GM23338 (cell line): ENCODE data around the gene VPS25. TPM values are rescaled to one million over a fixed set of nuclear protein-coding genes. Genes with fewer than 3 reads are reported as not detected.

Experiments used
- ATAC-seq: fragments of 200-7000 bp; cut with Tn5 transposase; 3 replicates; pipeline ENCODE4 v1.9.1; 2020
- DNase-seq: peaks from one replicate; pipeline ENCODE4 v3.0.0-alpha.2; 2015; ENCODE audit warnings: low spot score
- H2AFZ ChIP-seq: fragments of 200-600 bp; sonication (generic); 2 replicates; pipeline ENCODE4 v1.8.0; 2016; ENCODE audit warnings: antibody characterized with exemption, mild to moderate bottlenecking, moderate library complexity
- H3F3A ChIP-seq: fragments of 200-600 bp; sonication (generic); replicated peaks from 2 replicates; pipeline ENCODE4 v1.8.0; 2017; ENCODE audit warnings: antibody characterized with exemption, mixed run types, low read depth
- H3K27ac ChIP-seq: fragments of 200-600 bp; sonication (generic); 2 replicates; pipeline ENCODE4 v1.6.1; 2016; ENCODE audit warnings: low read depth
- H3K27me3 ChIP-seq: fragments of 200-600 bp; sonication (generic); 2 replicates; pipeline ENCODE4 v1.8.0; 2016; ENCODE audit warnings: mild to moderate bottlenecking, mixed run types, moderate library complexity; ENCODE audit not compliant: insufficient read depth
- H3K36me3 ChIP-seq: fragments of 200-600 bp; sonication (generic); 2 replicates; pipeline ENCODE4 v1.8.0; 2016; ENCODE audit warnings: mild to moderate bottlenecking; ENCODE audit not compliant: insufficient read depth
- H3K4me1 ChIP-seq: fragments of 200-600 bp; sonication (generic); 2 replicates; pipeline ENCODE4 v1.8.0; 2016; ENCODE audit warnings: mild to moderate bottlenecking, moderate library complexity; ENCODE audit not compliant: insufficient read depth
- H3K4me2 ChIP-seq: fragments of 200-600 bp; sonication (generic); 2 replicates; pipeline ENCODE4 v1.7.1; 2017; ENCODE audit warnings: mixed run types
- H3K4me3 ChIP-seq: fragments of 200-600 bp; sonication (generic); 2 replicates; pipeline ENCODE4 v1.6.1; 2016; ENCODE audit warnings: mixed run types
- H3K79me2 ChIP-seq: fragments of 200-600 bp; sonication (generic); replicated peaks from 2 replicates; pipeline ENCODE4 v1.8.0; 2017; ENCODE audit warnings: mild to moderate bottlenecking; ENCODE audit not compliant: insufficient read depth
- H3K9me2 ChIP-seq: fragments of 200-600 bp; sonication (generic); 2 replicates; pipeline ENCODE4 v1.8.0; 2017; ENCODE audit not compliant: insufficient read depth
- H4K20me1 ChIP-seq: fragments of 200-600 bp; sonication (generic); replicated peaks from 2 replicates; pipeline ENCODE4 v1.8.0; 2017; ENCODE audit warnings: mild to moderate bottlenecking; ENCODE audit not compliant: insufficient read depth
- H3K27ac Mint-ChIP-seq: 2 replicates; pipeline ENCODE4 v1.8.0; 2020; ENCODE audit warnings: inconsistent platforms, mild to moderate bottlenecking, moderate library complexity, mixed read lengths
- H3K27me3 Mint-ChIP-seq: 3 replicates; pipeline ENCODE4 v1.8.0; 2022; ENCODE audit warnings: low read depth, mild to moderate bottlenecking, moderate library complexity, mixed read lengths, inconsistent platforms; ENCODE audit not compliant: insufficient read depth, poor library complexity
- H3K36me3 Mint-ChIP-seq: 3 replicates; pipeline ENCODE4 v1.8.0; 2021; ENCODE audit warnings: low read depth, mild to moderate bottlenecking, inconsistent platforms, moderate library complexity, mixed read lengths
- H3K4me1 Mint-ChIP-seq: 3 replicates; pipeline ENCODE4 v1.8.0; 2020; ENCODE audit warnings: mild to moderate bottlenecking, inconsistent platforms, mixed read lengths
- H3K4me3 Mint-ChIP-seq: 3 replicates; pipeline ENCODE4 v1.8.0; 2021; ENCODE audit warnings: moderate library complexity, mild to moderate bottlenecking, inconsistent platforms, mixed read lengths
- H3K9me3 Mint-ChIP-seq: 3 replicates; pipeline ENCODE4 v1.8.0; 2020; ENCODE audit warnings: moderate library complexity, mild to moderate bottlenecking, inconsistent platforms, mixed read lengths
- CREB1 ChIP-seq: fragments of 250-450 bp; sonication (Bioruptor Pico); IDR thresholded peaks from 2 replicates; pipeline ENCODE4 v1.5.0; 2020; ENCODE audit warnings: low read depth, mild to moderate bottlenecking, moderate library complexity
- CTCF ChIP-seq, 2 experiments: fragments of 200-600 bp in 1 of 2; sonication (generic) in 1 of 2; conservative IDR thresholded peaks; 2 replicates each; pipeline versions ENCODE4 v1.5.1 to v1.6.1; 2016 to 2017; ENCODE audit warnings: antibody characterized with exemption in 2 of 2, low read depth in 2 of 2, mild to moderate bottlenecking in 2 of 2, moderate library complexity in 1 of 2
- ETS1 ChIP-seq: IDR thresholded peaks from 2 replicates; pipeline ENCODE4 v1.6.1; 2016; ENCODE audit warnings: antibody characterized with exemption
- EZH2 ChIP-seq: fragments of 200-600 bp; sonication (generic); IDR thresholded peaks from one replicate; pipeline ENCODE4 v1.8.0; 2017; ENCODE audit warnings: antibody characterized with exemption, mild to moderate bottlenecking, low read depth; ENCODE audit not compliant: unreplicated experiment
- EZH2phosphoT487 ChIP-seq: fragments of 200-600 bp; sonication (generic); IDR thresholded peaks from one replicate; pipeline ENCODE4 v1.8.1; 2018; ENCODE audit warnings: antibody characterized with exemption; ENCODE audit not compliant: unreplicated experiment
- JUNB ChIP-seq: IDR thresholded peaks from one replicate; pipeline ENCODE4 v1.6.1; 2016; ENCODE audit warnings: antibody characterized with exemption; ENCODE audit not compliant: unreplicated experiment
- NANOG ChIP-seq: IDR thresholded peaks from 2 replicates; pipeline ENCODE4 v1.6.1; 2016; ENCODE audit warnings: antibody characterized with exemption, borderline replicate concordance
- POLR2AphosphoS5 ChIP-seq: IDR thresholded peaks from 2 replicates; pipeline ENCODE4 v1.6.1; 2016; ENCODE audit warnings: antibody characterized with exemption, low read depth
- STAT1 ChIP-seq: IDR thresholded peaks from one replicate; pipeline ENCODE4 v1.6.1; 2016; ENCODE audit warnings: antibody characterized with exemption; ENCODE audit not compliant: unreplicated experiment
- ZNF114 ChIP-seq: fragments of 250-450 bp; sonication (Bioruptor Pico); IDR thresholded peaks from 2 replicates; pipeline ENCODE4 v1.5.0; 2020; ENCODE audit warnings: mild to moderate bottlenecking, moderate library complexity
- ZNF331 ChIP-seq: fragments of 250-450 bp; sonication (Bioruptor Pico); IDR thresholded peaks from 2 replicates; pipeline ENCODE4 v1.5.0; 2020; ENCODE audit warnings: low read depth, mild to moderate bottlenecking, moderate library complexity
- polyA plus RNA-seq: library from polyadenylated mRNA; unstranded; fragments of >200 nt; fragmentation: Nextera tagmentation; extraction: Ambion mirVana; gene quantifications from 2 replicates; pipeline ENCODE4 v1.2.1, GENCODE V29; 2016
- total RNA-seq: library from RNA; depleted of rRNA; stranded (reverse); fragments of >200 nt; shearing (Covaris generic); gene quantifications from 2 replicates; pipeline ENCODE4 v1.2.3, GENCODE V29; 2014

The VPS25 gene
- total and polyA plus RNA-seq, 2 experiments from 2014 or later, result 105 to 110 TPM

GRCh38 chr17:42751628-42752027, 21.6 kb upstream of the VPS25 start (continued):
- no peak for TF ChIP-seq JUNB
- TF ChIP-seq EZH2phosphoT487, result no peak
- no peak for TF ChIP-seq CREB1 (CRISPR knock-in tag)
- no peak for TF ChIP-seq NANOG
- TF ChIP-seq EZH2, result no peak
- TF ChIP-seq ETS1, result no peak
- no peak for TF ChIP-seq CTCF (conservative IDR thresholded peaks at IDR 0.05; ENCODE audit: low read depth in 2 of 2)
- TF ChIP-seq STAT1, result no peak
- no peak for TF ChIP-seq ZNF331

GRCh38 chr17:42754782-42755181, 18.5 kb upstream of the VPS25 start:
- ATAC-seq (no peak), DNase-seq (no peak)
- Histone ChIP-seq H3K27me3 (peaks cover 10% of the 10 kb centered on the region), H2AFZ (no peak overlapping the region), H3K27ac (no peak overlapping the region), H3K4me3 (no peak overlapping the region), H3K4me1 (peaks cover 3% of the 10 kb centered on the region), H3F3A (no peaks in the 10 kb centered on the region), H3K36me3 (no peaks in the 10 kb centered on the region; the same call in 1 of the 2 replicates), H3K79me2 (no peaks in the 10 kb centered on the region), H4K20me1 (no peaks in the 10 kb centered on the region), H3K4me2 (no peak overlapping the region), H3K9me2 (no peaks in the 10 kb centered on the region)
- Mint-ChIP-seq H3K27ac (no peak overlapping the region), H3K9me3 (no peaks in the 10 kb centered on the region), H3K27me3 (peaks cover 8% of the 10 kb centered on the region), H3K36me3 (no peaks in the 10 kb centered on the region), H3K4me1 (no peaks in the 10 kb centered on the region), H3K4me3 (no peak overlapping the region)
- TF ChIP-seq STAT1, result no peak
- TF ChIP-seq CREB1 (CRISPR knock-in tag), result no peak
- no peak for TF ChIP-seq ZNF114 (CRISPR knock-in tag)
- TF ChIP-seq POLR2AphosphoS5, result no peak
- no peak for TF ChIP-seq JUNB
- TF ChIP-seq ETS1, result no peak
- no peak for TF ChIP-seq CTCF (conservative IDR thresholded peaks at IDR 0.05; ENCODE audit: low read depth in 2 of 2)
- TF ChIP-seq ZNF331, result no peak
